ENCODE measurements around the gene CFAP52.

GRCh38 chr17:9557857-9558256 lies 18.6 kb upstream of the CFAP52 start:
- TF ChIP-seq GATA2 (IDR thresholded peaks at IDR 0.05; ENCODE audit: low read depth, low read length) (no peak), GATA3 (IDR thresholded peaks at IDR 0.05; ENCODE audit: low read depth, low read length) (no peak)
